Fibroblast of lung (primary cell): ENCODE data around the gene ATXN1.

Source experiments
- CTCF ChIP-seq, 2 donors: IDR thresholded peaks in 1 of 2; conservative IDR thresholded peaks in 1 of 2; 1 replicate in 1 of 2; 2 replicates in 1 of 2; pipeline ENCODE4 v1.5.1; 2011 to 2012; ENCODE audit warnings: low read length in 2 of 2, control low read depth in 1 of 2, inconsistent platforms in 1 of 2, low read depth in 1 of 2, mild to moderate bottlenecking in 1 of 2
- EZH2 ChIP-seq: IDR thresholded peaks from 2 replicates; pipeline ENCODE4 v1.5.1; 2012; ENCODE audit warnings: low read length, control low read depth, mild to moderate bottlenecking; ENCODE audit errors: missing control alignments

- TF ChIP-seq CTCF (conservative IDR thresholded peaks at IDR 0.05 in 1 of 2, IDR thresholded peaks at IDR 0.05 in 1 of 2; ENCODE audit: low read depth in 1 of 2, low read length in 2 of 2) (no peak), EZH2 (no peak)
These were observed 475.7 kb downstream of the ATXN1 start for GRCh38 chr6:16285467-16286150.
